Measurements from ENCODE around the gene OGA. TPM values are rescaled to one million over a fixed set of nuclear protein-coding genes. Genes with fewer than 3 reads are reported as not detected.

OGA gene
- total RNA-seq, 1 donor from 2014 or later: 48.4 TPM

GRCh38 chr10:101851411-101852116 is 33.3 kb upstream of the OGA start:
- DNase-seq (ENCODE audit: low read depth): no peak
- no peak overlapping the region for H3K4me3 ChIP-seq (ENCODE audit: low read depth, low read length)
- TF ChIP-seq CTCF (conservative IDR thresholded peaks at IDR 0.05; ENCODE audit: low read depth, low read length): no peak

- no peak for TF ChIP-seq CTCF (conservative IDR thresholded peaks at IDR 0.05; ENCODE audit: low read depth, low read length)
- no peak overlapping the region for H3K4me3 ChIP-seq (ENCODE audit: low read depth, low read length)
- no peak for DNase-seq (ENCODE audit: low read depth)
Measured at GRCh38 chr10:101850749-101851148, 32.5 kb upstream of the OGA start.

GRCh38 chr10:101848894-101849351 is 30.7 kb upstream of the OGA start:
- no peak for TF ChIP-seq CTCF (conservative IDR thresholded peaks at IDR 0.05; ENCODE audit: low read depth, low read length)
- DNase-seq (ENCODE audit: low read depth): no peak
- no peak overlapping the region for H3K4me3 ChIP-seq (ENCODE audit: low read depth, low read length)

- no peak overlapping the region for H3K4me3 ChIP-seq (ENCODE audit: low read depth, low read length)
- no peak for DNase-seq (ENCODE audit: low read depth)
- no peak for TF ChIP-seq CTCF (conservative IDR thresholded peaks at IDR 0.05; ENCODE audit: low read depth, low read length)
Measured at GRCh38 chr10:101848408-101848807, 30.2 kb upstream of the OGA start.

GRCh38 chr10:101845893-101846292 is 27.6 kb upstream of the OGA start:
- DNase-seq (ENCODE audit: low read depth): no peak
- TF ChIP-seq CTCF (conservative IDR thresholded peaks at IDR 0.05; ENCODE audit: low read depth, low read length): no peak
- H3K4me3 ChIP-seq (ENCODE audit: low read depth, low read length): no peak overlapping the region

GRCh38 chr10:101843032-101844021 is 25.1 kb upstream of the OGA start, which contains the start of gene KCNIP2:
Gene KCNIP2, minus strand, starts transcription at chr10:101843800. Its CDS starts 232 bp downstream, at chr10:101843568.
- peak within 1 kb of the TSS; percentile 44 for H3K4me3 ChIP-seq (ENCODE audit: low read depth, low read length)

More at GRCh38 chr10:101843032-101844021, 25.1 kb upstream of the OGA start, which contains the start of gene KCNIP2:
- no peak for DNase-seq (ENCODE audit: low read depth)
- peak; percentile 73 for TF ChIP-seq CTCF (conservative IDR thresholded peaks at IDR 0.05; ENCODE audit: low read depth, low read length)

Data from epithelial cell of proximal tubule (primary cell).